ENCODE results near the gene ANKMY1.

ANKMY1 gene

DNA sequence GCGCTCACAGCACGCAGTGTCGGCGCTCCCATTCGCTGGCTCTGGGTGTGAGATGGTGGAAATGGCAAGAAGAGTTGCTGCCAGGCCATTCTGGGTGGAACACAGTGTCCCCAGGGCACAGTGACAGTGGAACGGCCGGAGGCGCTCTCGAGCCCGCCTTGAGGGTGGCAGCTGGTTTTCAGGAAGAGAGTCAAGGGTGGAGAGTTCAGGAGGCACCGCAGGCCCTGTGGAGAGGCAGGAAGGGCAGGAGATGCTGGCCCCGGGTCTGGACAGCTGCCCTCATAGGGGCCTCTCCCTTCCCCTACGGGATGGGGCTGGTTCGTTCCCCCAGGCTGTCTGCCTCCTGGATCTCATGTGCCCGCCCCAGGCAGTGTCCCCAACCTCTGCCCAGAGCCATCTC is 109.9 kb downstream of the ANKMY1 start:
- DNase-seq (ENCODE audit: low spot score), result no peak

DNA sequence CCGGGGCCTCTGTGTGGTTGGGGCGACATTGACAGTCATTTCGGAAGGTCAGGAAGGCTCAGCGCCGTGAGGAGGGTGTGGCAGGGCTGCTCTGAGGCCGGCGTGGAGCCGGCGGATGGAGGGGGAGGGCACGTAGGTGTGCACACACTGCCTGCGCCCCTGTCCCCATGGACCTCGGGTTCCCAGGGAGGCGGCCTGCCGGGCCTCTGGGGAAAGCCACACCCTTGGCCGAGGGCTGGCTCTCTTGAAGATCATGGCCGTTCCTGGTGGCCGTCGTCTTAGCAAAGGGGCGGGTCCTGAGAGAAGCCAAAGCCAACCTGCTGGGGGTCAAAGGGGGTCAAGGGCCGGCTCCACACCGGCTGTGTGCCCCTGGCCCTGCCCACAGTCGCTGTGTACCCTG is 110.5 kb downstream of the ANKMY1 start:
- no peak for DNase-seq (ENCODE audit: low spot score)

DNA sequence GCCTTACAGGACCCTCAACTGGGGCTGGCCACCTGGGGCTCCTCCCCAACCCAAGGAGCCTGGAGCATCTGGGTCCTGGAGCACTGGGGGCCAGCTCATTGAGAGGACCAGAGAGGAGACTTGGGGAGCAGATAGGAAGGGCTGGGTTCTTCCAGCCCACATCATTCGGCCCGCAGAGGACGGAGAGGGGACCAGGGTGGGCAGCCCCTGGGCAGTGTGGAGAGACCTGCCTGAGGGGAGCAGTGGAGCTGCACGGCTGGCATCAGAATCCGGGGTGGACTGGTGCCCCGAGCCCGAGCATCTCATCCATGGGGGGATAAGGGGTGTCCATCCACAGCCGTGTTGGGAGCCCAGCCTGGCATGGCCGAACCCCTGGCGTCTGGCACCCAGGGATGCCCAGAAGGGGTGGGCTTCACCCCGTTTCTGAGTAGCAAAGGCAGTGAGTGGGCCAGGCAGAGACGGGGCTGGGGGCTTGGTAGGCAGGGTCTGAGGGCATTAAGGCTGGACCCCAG is 111.1 kb downstream of the ANKMY1 start:
- DNase-seq (ENCODE audit: low spot score), result no peak

DNA sequence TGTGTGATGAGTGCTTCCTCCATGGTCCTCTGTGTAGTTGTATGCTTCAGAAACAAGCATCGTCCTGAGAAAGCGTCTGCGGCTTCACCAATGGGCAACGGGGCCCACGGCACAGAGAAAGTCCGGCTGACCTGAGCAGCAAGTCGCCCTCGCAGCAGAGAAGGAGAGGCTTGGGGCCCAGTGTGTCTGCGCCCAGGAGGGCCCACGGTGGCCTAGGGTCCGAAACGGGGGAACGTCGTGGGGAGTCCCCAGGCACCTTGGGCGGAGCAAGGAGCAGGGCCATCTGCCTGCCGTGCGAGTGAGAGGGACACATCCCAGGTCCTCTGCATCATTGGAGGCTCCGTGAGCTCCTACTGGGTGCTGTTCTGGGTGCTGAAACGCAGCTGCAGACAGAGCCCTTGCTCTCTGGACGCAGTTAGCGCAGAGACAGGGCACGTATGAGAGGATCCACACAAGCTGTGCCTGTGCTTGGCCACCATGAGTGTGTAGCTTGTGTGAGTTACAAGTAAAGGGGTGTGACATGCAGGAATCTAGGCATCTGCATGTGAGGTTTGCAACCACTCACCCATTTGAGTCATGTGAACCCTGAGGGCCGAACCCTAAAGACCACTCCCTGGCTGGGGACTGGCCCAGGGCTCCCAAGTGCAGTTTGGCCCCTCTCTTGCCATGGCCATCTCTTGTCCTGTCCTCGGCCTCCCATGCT is 111.7 kb downstream of the ANKMY1 start:
- no peak for DNase-seq (ENCODE audit: low spot score)

DNA sequence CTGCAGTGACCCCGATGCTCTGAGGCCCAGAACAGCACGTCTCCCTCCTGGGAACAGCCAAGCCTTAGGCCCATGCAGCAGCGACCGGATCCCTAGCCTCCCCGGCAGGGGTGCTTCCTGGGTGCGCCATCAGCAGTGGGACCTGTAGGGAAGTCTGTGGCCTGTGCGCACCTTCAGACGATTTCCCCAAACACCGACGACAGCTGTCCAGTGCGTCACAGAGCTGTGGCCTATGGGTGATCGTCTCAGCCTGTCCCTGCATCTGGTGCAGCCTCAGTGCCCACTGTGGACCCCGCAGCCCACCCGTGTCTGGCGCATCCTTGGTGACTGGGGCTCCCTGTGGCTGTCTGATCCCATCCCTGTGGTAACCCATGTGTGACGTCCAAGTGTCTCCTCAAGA is 113.3 kb downstream of the ANKMY1 start:
- DNase-seq (ENCODE audit: low spot score), result no peak

GRCh38 chr2:240443891-240444301 is 113.9 kb downstream of the ANKMY1 start:
- no peak for DNase-seq (ENCODE audit: low spot score)

DNA sequence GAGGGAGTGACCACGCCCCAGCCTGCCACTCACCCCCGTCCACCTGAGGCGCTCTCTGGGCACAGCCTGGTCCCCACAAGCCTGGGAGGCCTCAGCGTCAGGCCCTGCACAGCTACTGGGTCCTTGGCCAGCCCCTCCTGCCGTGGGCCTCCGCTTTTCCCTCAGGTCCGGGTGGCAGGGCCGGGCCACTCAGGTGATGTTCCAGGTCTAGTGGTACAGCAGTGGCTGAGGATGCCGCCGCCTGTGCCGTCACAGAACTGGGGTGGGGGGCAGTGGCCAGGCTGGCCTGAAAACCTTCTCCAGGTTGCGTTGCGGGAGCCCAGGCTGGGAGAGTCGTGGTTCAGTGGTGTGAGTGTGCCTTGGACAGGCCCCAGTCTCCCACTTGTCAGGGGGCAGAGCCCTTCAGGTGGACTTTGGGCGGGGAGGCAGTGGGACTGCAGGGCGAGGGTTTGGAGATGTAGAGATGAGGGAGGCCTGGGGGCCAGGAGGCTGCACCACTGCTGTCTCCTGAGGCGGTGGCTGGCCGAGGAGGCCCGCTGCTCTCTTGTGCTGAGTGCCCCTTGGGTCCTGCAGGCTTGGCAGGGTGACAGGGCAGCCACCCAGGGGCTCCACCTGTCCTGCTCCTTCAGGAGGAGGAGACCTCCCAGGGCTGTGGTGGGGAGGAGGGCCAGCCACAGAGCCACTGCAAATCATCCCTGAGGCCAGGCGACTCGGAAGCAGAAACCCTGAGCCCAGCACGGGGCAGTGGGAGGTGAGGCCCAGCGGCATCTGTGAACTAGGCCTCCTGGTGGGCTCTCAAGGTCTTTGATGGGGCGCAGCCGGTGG is 114.7 kb downstream of the ANKMY1 start:
- DNase-seq (ENCODE audit: low spot score), result no peak

GRCh38 chr2:240441993-240442411 is 115.8 kb downstream of the ANKMY1 start:
- no peak for DNase-seq (ENCODE audit: low spot score)

DNA sequence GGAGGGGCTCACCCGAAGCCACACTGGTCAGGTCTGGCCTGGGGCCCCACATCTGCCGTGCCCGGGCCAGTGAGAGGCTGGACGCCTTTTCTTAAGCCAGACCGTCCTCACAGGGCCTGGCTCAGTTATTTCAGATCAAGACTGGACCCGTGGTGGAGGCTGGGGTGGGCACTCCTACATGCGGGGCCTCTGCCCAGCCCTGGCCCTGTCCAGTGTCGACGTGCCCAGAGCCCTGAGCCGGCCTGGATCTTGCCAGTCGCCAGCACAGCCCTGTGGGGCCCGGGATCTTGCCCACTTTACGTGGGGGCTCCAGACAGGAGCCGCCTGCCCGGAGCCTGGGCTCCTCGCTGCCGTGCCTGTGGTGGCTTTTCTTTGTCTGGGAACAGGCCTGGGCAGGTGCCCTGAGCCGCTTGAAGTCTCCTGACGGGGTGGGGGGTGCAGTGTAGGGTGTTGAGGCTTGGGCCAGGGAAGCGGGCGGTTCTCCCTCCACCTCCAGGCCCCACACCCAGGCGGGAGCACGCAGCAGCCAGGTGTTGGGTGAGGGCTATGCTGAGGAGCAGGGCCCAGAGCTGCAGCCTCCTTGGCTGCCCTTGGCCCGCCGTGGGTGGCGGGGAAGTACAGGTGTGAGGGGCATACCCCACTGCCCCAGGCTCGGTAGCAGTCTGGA is 116.3 kb downstream of the ANKMY1 start:
- DNase-seq (ENCODE audit: low spot score), result no peak

- DNase-seq (ENCODE audit: low spot score), result no peak
Measured at GRCh38 chr2:240440704-240441320, 117.0 kb downstream of the ANKMY1 start.

GRCh38 chr2:240440251-240440650 is 117.5 kb downstream of the ANKMY1 start:
- no peak for DNase-seq (ENCODE audit: low spot score)

DNA sequence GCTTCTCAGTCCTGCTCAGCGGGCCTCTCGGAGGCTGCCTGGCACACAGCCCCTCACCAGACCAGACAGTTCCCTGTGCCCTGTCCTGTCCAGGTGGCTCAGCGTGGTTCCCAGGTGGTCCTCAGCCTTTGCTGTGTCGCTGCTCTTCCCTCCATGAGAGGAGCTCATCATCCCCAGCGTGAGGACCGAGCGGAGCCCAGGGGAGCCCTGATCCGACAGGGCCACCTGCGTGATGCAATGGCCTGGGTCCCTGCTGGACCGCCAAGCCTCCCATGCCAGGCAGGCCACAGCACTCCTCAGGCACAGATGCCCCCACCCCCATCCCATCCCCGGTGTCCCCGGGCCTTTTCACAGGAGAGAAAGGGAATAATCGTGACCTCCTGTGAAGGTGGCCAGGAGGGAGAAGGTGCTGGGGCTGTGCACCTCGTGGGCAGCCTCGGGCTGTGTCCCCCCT is 118.1 kb downstream of the ANKMY1 start:
- DNase-seq (ENCODE audit: low spot score), result no peak

DNA sequence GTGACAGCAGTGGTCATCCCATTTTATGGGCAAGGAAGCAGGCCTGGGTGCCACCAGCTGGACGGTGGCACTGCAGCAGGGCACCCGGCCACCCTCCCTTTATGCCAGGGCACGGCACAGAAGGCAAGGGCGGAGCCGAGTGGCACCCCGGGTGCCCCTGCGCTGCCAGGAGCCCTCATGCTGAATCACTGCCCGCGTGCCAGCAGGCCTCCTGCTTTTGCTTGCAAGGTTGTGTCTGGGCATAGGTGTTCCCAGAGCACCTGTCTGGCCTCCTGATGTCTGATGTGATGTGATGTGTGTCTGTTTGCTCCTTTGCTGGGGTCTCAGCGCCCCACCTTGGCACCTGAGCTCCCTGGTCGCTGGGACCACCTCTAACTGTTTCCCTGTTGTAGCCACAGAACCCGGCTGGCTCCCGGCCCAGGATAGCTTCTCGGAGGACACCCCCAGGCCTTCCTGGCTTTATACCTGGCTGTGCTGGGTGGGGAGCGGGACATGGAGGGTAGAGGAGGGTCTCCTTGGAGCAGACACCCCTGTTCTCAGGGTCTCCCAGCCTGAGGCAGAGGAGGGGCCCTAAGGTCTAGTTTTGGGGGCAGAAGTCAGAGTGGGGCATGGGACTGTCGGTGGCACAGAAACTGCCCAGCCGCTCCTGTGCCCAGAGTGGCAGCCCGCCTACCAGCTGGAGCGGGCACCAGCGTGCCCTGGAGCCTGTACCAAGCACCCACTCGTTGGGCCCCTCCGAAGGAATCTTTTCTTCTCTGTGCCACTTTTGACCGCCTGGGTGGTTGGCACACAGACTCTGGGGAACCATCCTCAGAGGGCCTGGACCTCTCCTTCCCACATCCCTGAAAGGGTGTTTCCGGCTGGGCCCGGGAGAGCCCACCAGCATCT is 118.7 kb downstream of the ANKMY1 start:
- no peak for DNase-seq (ENCODE audit: low spot score)

- peak; percentile 51 for DNase-seq (ENCODE audit: low spot score)
Measured at GRCh38 chr2:240437861-240438809, 119.7 kb downstream of the ANKMY1 start.

GRCh38 chr2:240437551-240437860 is 120.3 kb downstream of the ANKMY1 start:
- no peak for DNase-seq (ENCODE audit: low spot score)

GRCh38 chr2:240436683-240437550 is 120.9 kb downstream of the ANKMY1 start:
- no peak for DNase-seq (ENCODE audit: low spot score)

- DNase-seq (ENCODE audit: low spot score), result no peak
Measured at GRCh38 chr2:240435948-240436682, 121.7 kb downstream of the ANKMY1 start.

- DNase-seq (ENCODE audit: low spot score), result peak; percentile 30
Measured at GRCh38 chr2:240435457-240435947, 122.3 kb downstream of the ANKMY1 start, which contains the start of gene GPC1. GPC1 (plus strand) TSS chr2:240435663; CDS start chr2:240435919, 256 bp downstream.
